CD8-positive, alpha-beta memory T cell (primary cell): ENCODE data around the gene MTRF1. TPM values are rescaled to one million over a fixed set of nuclear protein-coding genes. Genes with fewer than 3 reads are reported as not detected.

Experiments
- CTCF ChIA-PET: fragments of 350-600 bp; sonication (Branson Sonifier 250); formaldehyde crosslinking; loops from one replicate; lab custom pipeline; 2021; ENCODE audit warnings: antibody characterized with exemption; lab: Charles Lee
- POLR2A ChIA-PET: fragments of 350-600 bp; sonication (Branson Sonifier 250); formaldehyde crosslinking; loops from one replicate; lab custom pipeline; 2021; ENCODE audit warnings: antibody characterized with exemption; lab: Charles Lee
- DNase-seq, 5 donors: peaks; one replicate each; pipeline versions ENCODE4 v3.0.0 to v3.0.0-alpha.2; 2020 to 2022; ENCODE audit warnings: mixed read lengths in 1 of 5
- H3K27ac ChIP-seq: one replicate; pipeline ENCODE4 v1.7.0; 2013; ENCODE audit warnings: low read depth, mild to moderate bottlenecking, low read length, moderate library complexity
- H3K27me3 ChIP-seq: 2 replicates; pipeline ENCODE4 v1.7.0; 2013; ENCODE audit warnings: low read length, mild to moderate bottlenecking; ENCODE audit not compliant: insufficient read depth, poor library complexity, severe bottlenecking
- H3K36me3 ChIP-seq: 2 replicates; pipeline ENCODE4 v1.7.0; 2013; ENCODE audit warnings: mild to moderate bottlenecking, low read length, moderate library complexity; ENCODE audit not compliant: insufficient read depth
- H3K4me1 ChIP-seq: 2 replicates; pipeline ENCODE4 v1.7.0; 2013; ENCODE audit warnings: mild to moderate bottlenecking, low read length, moderate library complexity; ENCODE audit not compliant: insufficient read depth
- H3K4me3 ChIP-seq: 2 replicates; pipeline ENCODE4 v1.7.0; 2013; ENCODE audit warnings: mild to moderate bottlenecking, low read length
- H3K9me3 ChIP-seq: 2 replicates; pipeline ENCODE4 v1.7.0; 2013; ENCODE audit warnings: mild to moderate bottlenecking, low read length
- H3K27ac Mint-ChIP-seq, 8 donors: one replicate each; pipeline ENCODE4 v1.8.0; 2020 to 2021; ENCODE audit warnings: mixed read lengths in 8 of 8, mild to moderate bottlenecking in 6 of 8, inconsistent platforms in 3 of 8, moderate library complexity in 3 of 8
- H3K27me3 Mint-ChIP-seq, 2 donors: one replicate each; pipeline ENCODE4 v1.8.0; 2020 to 2021; ENCODE audit warnings: mixed read lengths in 2 of 2, mild to moderate bottlenecking in 1 of 2, moderate library complexity in 1 of 2
- H3K36me3 Mint-ChIP-seq, 3 donors: one replicate each; pipeline ENCODE4 v1.8.0; 2020 to 2021; ENCODE audit warnings: mixed read lengths in 3 of 3, inconsistent platforms in 1 of 3, mild to moderate bottlenecking in 1 of 3
- H3K4me1 Mint-ChIP-seq, 3 donors: one replicate each; pipeline ENCODE4 v1.8.0; 2020 to 2021; ENCODE audit warnings: mixed read lengths in 3 of 3, inconsistent platforms in 1 of 3, mild to moderate bottlenecking in 1 of 3
- H3K4me3 Mint-ChIP-seq, 7 donors: one replicate each; pipeline ENCODE4 v1.8.0; 2020 to 2021; ENCODE audit warnings: mixed read lengths in 7 of 7, mild to moderate bottlenecking in 6 of 7, moderate library complexity in 4 of 7, inconsistent platforms in 2 of 7
- H3K9me3 Mint-ChIP-seq, 5 donors: one replicate each; pipeline ENCODE4 v1.8.0; 2020 to 2022; ENCODE audit warnings: mixed read lengths in 5 of 5, mild to moderate bottlenecking in 3 of 5, moderate library complexity in 2 of 5, inconsistent platforms in 1 of 5
- polyA plus RNA-seq: library from polyadenylated mRNA; unstranded; fragments of 300-500 nt; fragmentation: Illumina TruSeq; gene quantifications from one replicate; pipeline ENCODE4 v1.2.3, GENCODE V29; 2021
- total RNA-seq, 2 experiments: library from RNA; stranded (reverse); gene quantifications; one replicate each; pipeline ENCODE4 v1.2.3, GENCODE V29; 2021

Gene MTRF1
- total and polyA plus RNA-seq, 3 experiments from 2014 or later: 11.5 to 18.8 (median 17.3) TPM

DNA sequence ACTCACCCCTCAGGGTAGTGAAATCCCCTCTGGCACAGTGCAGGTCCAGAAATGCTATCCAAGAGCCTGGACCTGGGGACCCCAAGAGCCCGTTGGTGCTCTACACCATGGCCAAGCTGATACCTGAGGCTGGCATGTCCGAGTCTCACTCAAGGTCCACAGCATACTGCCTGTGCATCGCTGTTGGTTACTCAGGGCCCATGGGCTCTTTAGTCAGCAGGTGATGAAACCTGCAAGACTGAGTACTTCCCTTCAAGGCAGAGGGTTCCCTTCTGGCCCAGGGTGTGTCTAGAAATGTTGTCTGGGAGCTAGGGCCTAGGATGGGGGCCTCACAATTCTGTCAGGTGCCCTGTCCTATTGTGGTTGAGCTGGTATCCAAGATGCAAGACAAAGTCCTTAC is 49.5 kb downstream of the MTRF1 start:
- Histone ChIP-seq H3K27me3 (no peaks in the 10 kb centered on the region), H3K4me3 (no peak overlapping the region), H3K27ac (no peak overlapping the region), H3K4me1 (no peaks in the 10 kb centered on the region), H3K9me3 (no peaks in the 10 kb centered on the region), H3K36me3 (no peaks in the 10 kb centered on the region)
- Mint-ChIP-seq H3K4me1 (no peaks in the 10 kb centered on the region), H3K4me3 (no peak overlapping the region), H3K27ac (no peak overlapping the region), H3K36me3 (peaks cover 6 to 22% (median 13%) of the 10 kb centered on the region in 3 donors), H3K27me3 (peaks cover 0 to 3% of the 10 kb centered on the region in 2 donors), H3K9me3 (peaks cover 5 to 9% (median 7%) of the 10 kb centered on the region in 5 donors)
- ChIA-PET CTCF (no interaction called here), POLR2A (no interaction called here)
- no peak for DNase-seq

DNA sequence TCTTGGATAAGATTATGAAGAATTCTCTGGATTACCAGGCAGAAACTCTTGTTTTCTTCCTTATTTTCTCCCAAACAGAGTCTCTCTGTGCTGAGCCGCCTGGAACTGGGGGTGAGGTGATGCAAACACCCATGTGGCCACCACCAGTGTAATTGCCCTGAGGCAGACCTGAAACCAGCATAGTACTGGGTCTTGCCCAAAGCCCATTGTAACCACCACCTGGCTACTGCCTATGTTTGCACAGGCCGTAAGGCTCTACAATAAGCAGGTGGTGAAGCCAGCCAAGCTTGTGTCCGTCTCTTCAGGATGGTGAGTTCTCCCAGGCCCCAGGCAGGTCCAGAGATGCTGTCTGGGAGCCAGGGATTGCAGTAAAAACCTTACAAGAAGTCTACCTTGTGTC is 50.1 kb downstream of the MTRF1 start:
- no peaks in the 10 kb centered on the region for H3K36me3 ChIP-seq
- H3K27me3 ChIP-seq: no peaks in the 10 kb centered on the region
- no peak overlapping the region for H3K4me3 ChIP-seq
- H3K4me1 Mint-ChIP-seq: no peaks in the 10 kb centered on the region
- CTCF ChIA-PET: no interaction called here
- peaks cover 6 to 22% (median 9%) of the 10 kb centered on the region in 3 donors for H3K36me3 Mint-ChIP-seq
- no peak overlapping the region for H3K27ac ChIP-seq
- no peaks in the 10 kb centered on the region for H3K4me1 ChIP-seq
- H3K4me3 Mint-ChIP-seq: no peak overlapping the region
- H3K9me3 Mint-ChIP-seq: peaks cover 5 to 9% (median 7%) of the 10 kb centered on the region in 5 donors
- H3K9me3 ChIP-seq: no peaks in the 10 kb centered on the region
- POLR2A ChIA-PET: no interaction called here
- no peak overlapping the region for H3K27ac Mint-ChIP-seq
- no peak for DNase-seq
- peaks cover 0 to 3% of the 10 kb centered on the region in 2 donors for H3K27me3 Mint-ChIP-seq

- CTCF ChIA-PET: no interaction called here
- H3K36me3 Mint-ChIP-seq: peaks cover 6 to 22% (median 9%) of the 10 kb centered on the region in 3 donors
- H3K9me3 ChIP-seq: no peaks in the 10 kb centered on the region
Observed at GRCh38 chr13:41212881-41213280, 50.5 kb downstream of the MTRF1 start.

DNA sequence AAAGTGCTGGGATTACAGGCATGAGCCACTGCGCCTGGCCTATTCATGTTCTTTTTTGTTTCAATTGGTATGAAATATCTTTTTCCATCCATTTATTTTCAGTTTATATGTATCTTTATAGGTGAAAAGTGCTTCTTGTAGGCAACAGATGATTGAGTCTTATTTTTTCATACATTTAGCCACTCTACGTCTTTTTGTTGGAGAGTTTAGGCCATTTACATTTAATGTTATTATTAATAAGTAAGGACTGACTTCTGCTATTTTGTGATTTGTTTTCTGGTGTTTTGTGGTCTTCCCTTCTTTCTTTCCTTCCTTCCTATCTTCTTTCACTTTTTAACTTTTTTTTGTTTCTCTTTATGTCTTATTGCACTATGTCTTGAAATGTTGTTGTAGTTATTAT is 52.3 kb downstream of the MTRF1 start:
- no peak overlapping the region for H3K4me3 Mint-ChIP-seq
- Histone ChIP-seq H3K36me3 (no peaks in the 10 kb centered on the region), H3K4me1 (no peaks in the 10 kb centered on the region), H3K9me3 (no peaks in the 10 kb centered on the region), H3K4me3 (no peak overlapping the region), H3K27ac (no peak overlapping the region), H3K27me3 (no peaks in the 10 kb centered on the region)
- H3K4me1 Mint-ChIP-seq: no peaks in the 10 kb centered on the region
- H3K36me3 Mint-ChIP-seq: peaks cover 2 to 26% (median 3%) of the 10 kb centered on the region in 3 donors
- H3K9me3 Mint-ChIP-seq: peaks cover 5 to 11% (median 9%) of the 10 kb centered on the region in 5 donors
- ChIA-PET CTCF (no interaction called here), POLR2A (no interaction called here)
- H3K27me3 Mint-ChIP-seq: peaks cover 0 to 3% of the 10 kb centered on the region in 2 donors
- no peak overlapping the region for H3K27ac Mint-ChIP-seq
- DNase-seq: no peak

More at GRCh38 chr13:41212881-41213280, 50.5 kb downstream of the MTRF1 start:
- no peaks in the 10 kb centered on the region for H3K36me3 ChIP-seq
- no peak overlapping the region for H3K27ac ChIP-seq
- H3K4me3 ChIP-seq: no peak overlapping the region
- H3K4me1 ChIP-seq: no peaks in the 10 kb centered on the region
- POLR2A ChIA-PET: no interaction called here
- H3K27ac Mint-ChIP-seq: no peak overlapping the region
- no peak overlapping the region for H3K4me3 Mint-ChIP-seq
- no peak for DNase-seq
- peaks cover 0 to 3% of the 10 kb centered on the region in 2 donors for H3K27me3 Mint-ChIP-seq
- H3K4me1 Mint-ChIP-seq: no peaks in the 10 kb centered on the region
- H3K27me3 ChIP-seq: no peaks in the 10 kb centered on the region
- peaks cover 5 to 9% (median 9%) of the 10 kb centered on the region in 5 donors for H3K9me3 Mint-ChIP-seq

GRCh38 chr13:41206467-41206866 is 56.9 kb downstream of the MTRF1 start:
- H3K27me3 ChIP-seq: no peaks in the 10 kb centered on the region
- H3K27me3 Mint-ChIP-seq: peaks cover 0 to 3% of the 10 kb centered on the region in 2 donors
- no peak overlapping the region for H3K27ac ChIP-seq
- peaks cover 4 to 11% (median 7%) of the 10 kb centered on the region in 5 donors for H3K9me3 Mint-ChIP-seq
- H3K4me1 ChIP-seq: no peaks in the 10 kb centered on the region
- H3K4me3 ChIP-seq: no peak overlapping the region
- DNase-seq: no peak
- no peaks in the 10 kb centered on the region for H3K4me1 Mint-ChIP-seq
- no peaks in the 10 kb centered on the region for H3K9me3 ChIP-seq
- ChIA-PET CTCF (no interaction called here), POLR2A (no interaction called here)
- H3K36me3 ChIP-seq: no peaks in the 10 kb centered on the region
- H3K36me3 Mint-ChIP-seq: peaks cover 0 to 16% (median 2%) of the 10 kb centered on the region in 3 donors
- H3K4me3 Mint-ChIP-seq: no peak overlapping the region
- no peak overlapping the region for H3K27ac Mint-ChIP-seq

DNA sequence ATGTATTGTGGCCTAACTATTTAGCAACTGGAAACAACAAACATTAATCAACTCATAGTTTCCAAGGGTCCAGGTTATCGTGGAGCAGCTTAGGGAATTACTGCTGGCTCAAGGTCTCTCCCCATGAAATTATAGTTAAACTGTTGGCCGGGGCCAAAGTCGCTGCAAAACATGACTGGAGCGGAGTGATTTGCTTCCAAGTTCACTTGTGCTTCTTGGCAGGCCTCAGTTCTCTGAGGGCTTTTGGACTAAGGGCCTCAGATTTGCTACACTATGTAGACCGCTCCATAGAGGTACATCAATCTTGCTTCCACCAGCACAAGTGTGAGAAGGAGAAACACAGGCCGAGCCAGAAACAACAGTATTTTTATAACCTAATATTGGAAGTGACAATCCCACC is 59.6 kb downstream of the MTRF1 start:
- H3K27me3 Mint-ChIP-seq: no peaks in the 10 kb centered on the region
- H3K36me3 ChIP-seq: no peaks in the 10 kb centered on the region
- no peak overlapping the region for H3K4me3 ChIP-seq
- ChIA-PET CTCF (no interaction called here), POLR2A (no interaction called here)
- no peak overlapping the region for H3K4me3 Mint-ChIP-seq
- peaks cover 0 to 4% (median 0%) of the 10 kb centered on the region in 3 donors for H3K36me3 Mint-ChIP-seq
- H3K27ac ChIP-seq: no peak overlapping the region
- no peaks in the 10 kb centered on the region for H3K4me1 ChIP-seq
- H3K9me3 ChIP-seq: no peaks in the 10 kb centered on the region
- no peak for DNase-seq
- no peaks in the 10 kb centered on the region for H3K4me1 Mint-ChIP-seq
- no peak overlapping the region for H3K27ac Mint-ChIP-seq
- H3K9me3 Mint-ChIP-seq: peaks cover 0 to 3% (median 0%) of the 10 kb centered on the region in 5 donors
- no peaks in the 10 kb centered on the region for H3K27me3 ChIP-seq

DNA sequence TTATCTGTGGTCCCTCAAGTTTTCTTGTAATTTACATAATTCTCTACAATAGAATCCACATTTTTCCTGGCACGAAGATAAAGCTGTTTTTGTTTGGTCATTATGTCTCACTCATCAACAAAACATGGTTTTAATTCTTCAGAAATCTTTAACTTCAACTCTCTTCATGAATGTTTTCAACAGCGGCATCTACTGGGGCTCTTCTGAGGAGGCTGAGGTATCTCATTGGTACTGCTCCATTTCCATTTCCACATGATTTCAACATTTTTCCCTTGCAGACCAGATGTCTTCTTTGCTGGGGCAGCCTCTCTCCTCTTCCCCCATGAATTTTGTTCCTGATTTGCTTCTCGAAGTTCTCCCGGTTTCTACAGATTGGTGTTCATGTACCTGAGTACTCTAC is 63.2 kb downstream of the MTRF1 start:
- no peak overlapping the region for H3K4me3 ChIP-seq
- no peak for DNase-seq
- ChIA-PET CTCF (no interaction called here), POLR2A (no interaction called here)
- H3K27ac Mint-ChIP-seq: no peak overlapping the region
- no peaks in the 10 kb centered on the region for H3K9me3 ChIP-seq
- no peaks in the 10 kb centered on the region for H3K36me3 Mint-ChIP-seq
- no peak overlapping the region for H3K27ac ChIP-seq
- H3K9me3 Mint-ChIP-seq: no peaks in the 10 kb centered on the region
- no peaks in the 10 kb centered on the region for H3K4me1 ChIP-seq
- no peak overlapping the region for H3K4me3 Mint-ChIP-seq
- no peaks in the 10 kb centered on the region for H3K27me3 Mint-ChIP-seq
- no peaks in the 10 kb centered on the region for H3K4me1 Mint-ChIP-seq
- no peaks in the 10 kb centered on the region for H3K36me3 ChIP-seq
- no peaks in the 10 kb centered on the region for H3K27me3 ChIP-seq

DNA sequence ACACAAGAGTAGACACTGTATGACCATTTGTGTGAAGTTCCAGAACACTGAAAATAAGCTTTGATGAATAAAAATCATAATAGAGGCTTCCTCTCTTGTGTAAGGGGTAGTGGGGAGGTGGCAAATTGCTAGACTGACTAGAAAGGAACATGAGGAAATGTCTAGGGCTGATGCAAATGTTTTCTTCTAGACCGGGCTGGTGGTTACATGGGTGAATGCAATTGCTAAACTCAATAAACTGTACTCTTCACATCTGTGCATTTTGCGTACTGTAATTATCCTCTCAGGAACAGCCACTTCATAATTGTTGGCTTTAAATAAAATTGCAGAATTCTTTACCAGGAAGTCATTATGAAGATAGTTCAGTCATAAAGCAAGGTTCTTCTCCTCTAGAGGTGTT is 63.9 kb downstream of the MTRF1 start:
- Mint-ChIP-seq H3K9me3 (no peaks in the 10 kb centered on the region), H3K27ac (no peak overlapping the region), H3K4me3 (no peak overlapping the region), H3K36me3 (no peaks in the 10 kb centered on the region), H3K4me1 (peaks cover 3% of the 10 kb centered on the region in 3 donors), H3K27me3 (no peaks in the 10 kb centered on the region)
- Histone ChIP-seq H3K27me3 (no peaks in the 10 kb centered on the region), H3K4me1 (no peaks in the 10 kb centered on the region), H3K36me3 (no peaks in the 10 kb centered on the region), H3K9me3 (no peaks in the 10 kb centered on the region), H3K4me3 (no peak overlapping the region), H3K27ac (no peak overlapping the region)
- ChIA-PET CTCF (no interaction called here), POLR2A (no interaction called here)
- no peak for DNase-seq
